ENCODE data around the gene BARHL2. TPM values are rescaled to one million over a fixed set of nuclear protein-coding genes. Genes with fewer than 3 reads are reported as not detected.

BARHL2 gene
- total and polyA plus RNA-seq, 2 experiments from 2014 or later = not detected

- no peak for DNase-seq (ENCODE audit: low read depth in 1 of 2, low spot score in 1 of 2)
- H3K4me3 ChIP-seq = peak overlapping the region; percentile 31
- no peaks in the 10 kb centered on the region for H3K9me3 ChIP-seq (ENCODE audit: low read depth)
- no peak for TF ChIP-seq CTCF (IDR thresholded peaks at IDR 0.05; ENCODE audit: low read depth, low read length)
- H3K27me3 ChIP-seq = peaks cover 100% of the 10 kb centered on the region
- H3K4me1 ChIP-seq (ENCODE audit: low read depth) = peaks cover 10% of the 10 kb centered on the region
- no peak overlapping the region for H3K27ac ChIP-seq
- H3K36me3 ChIP-seq = no peaks in the 10 kb centered on the region
Observed at GRCh38 chr1:90724361-90724760, 7.3 kb upstream of the BARHL2 start.

GRCh38 chr1:90723590-90724108 lies 6.5 kb upstream of the BARHL2 start:
- peak; percentile 22 for TF ChIP-seq CTCF (IDR thresholded peaks at IDR 0.05; ENCODE audit: low read depth, low read length)

GRCh38 chr1:90722874-90723589 lies 5.9 kb upstream of the BARHL2 start:
- Histone ChIP-seq H3K4me1 (ENCODE audit: low read depth) (peaks cover 16% of the 10 kb centered on the region), H3K27me3 (peaks cover 100% of the 10 kb centered on the region), H3K9me3 (ENCODE audit: low read depth) (no peaks in the 10 kb centered on the region), H3K36me3 (no peaks in the 10 kb centered on the region), H3K27ac (no peak overlapping the region), H3K4me3 (no peak overlapping the region)
- TF ChIP-seq CTCF (IDR thresholded peaks at IDR 0.05; ENCODE audit: low read depth, low read length) = no peak
- no peak for DNase-seq (ENCODE audit: low read depth in 1 of 2, low spot score in 1 of 2)

More at GRCh38 chr1:90723590-90724108, 6.5 kb upstream of the BARHL2 start:
- Histone ChIP-seq H3K27me3 (peaks cover 100% of the 10 kb centered on the region), H3K27ac (no peak overlapping the region), H3K36me3 (no peaks in the 10 kb centered on the region), H3K4me1 (ENCODE audit: low read depth) (peaks cover 12% of the 10 kb centered on the region), H3K9me3 (ENCODE audit: low read depth) (no peaks in the 10 kb centered on the region), H3K4me3 (no peak overlapping the region)
- no peak for DNase-seq (ENCODE audit: low read depth in 1 of 2, low spot score in 1 of 2)

- peak; percentile 72 for DNase-seq (ENCODE audit: low read depth in 1 of 2, low spot score in 1 of 2)
- Histone ChIP-seq H3K27me3 (peaks cover 100% of the 10 kb centered on the region), H3K4me3 (no peak overlapping the region), H3K4me1 (ENCODE audit: low read depth) (peaks cover 16% of the 10 kb centered on the region), H3K9me3 (ENCODE audit: low read depth) (no peaks in the 10 kb centered on the region), H3K36me3 (no peaks in the 10 kb centered on the region), H3K27ac (no peak overlapping the region)
- peak; percentile 98 for TF ChIP-seq CTCF (IDR thresholded peaks at IDR 0.05; ENCODE audit: low read depth, low read length)
Observed at GRCh38 chr1:90721210-90722194, 4.4 kb upstream of the BARHL2 start.

GRCh38 chr1:90720145-90720636 lies 3.1 kb upstream of the BARHL2 start:
- H3K4me3 ChIP-seq = no peak overlapping the region

More at GRCh38 chr1:90720145-90720636, 3.1 kb upstream of the BARHL2 start:
- Histone ChIP-seq H3K9me3 (ENCODE audit: low read depth) (no peaks in the 10 kb centered on the region), H3K27ac (no peak overlapping the region), H3K27me3 (peaks cover 100% of the 10 kb centered on the region), H3K4me1 (ENCODE audit: low read depth) (peaks cover 12% of the 10 kb centered on the region), H3K36me3 (no peaks in the 10 kb centered on the region)
- TF ChIP-seq CTCF (IDR thresholded peaks at IDR 0.05; ENCODE audit: low read depth, low read length) = no peak
- no peak for DNase-seq (ENCODE audit: low read depth in 1 of 2, low spot score in 1 of 2)

Measured in cardiac muscle cell (in vitro differentiated cells and primary cell).